Mucosa of gallbladder (tissue), 1 donor: ENCODE measurements around the gene FRAT1. TPM values are rescaled to one million over a fixed set of nuclear protein-coding genes. Genes with fewer than 3 reads are reported as not detected.

ENCODE experiments used
- DNase-seq: peaks from one replicate; pipeline ENCODE4 v3.0.0-alpha.2; 2020; ENCODE audit warnings: low spot score
- total RNA-seq: library from RNA; stranded (reverse); gene quantifications from one replicate; pipeline ENCODE4 v1.2.1, GENCODE V29; 2021
- donor health status: DM: no; HTN: no; CAD: no.

Gene FRAT1
- total RNA-seq, 1 donor from 2014 or later: 9.4 TPM

- DNase-seq: no peak
Measured at GRCh38 chr10:97365761-97366351, 46.8 kb downstream of the FRAT1 start.

- no peak for DNase-seq
Measured at GRCh38 chr10:97366572-97366971, 47.5 kb downstream of the FRAT1 start.

GRCh38 chr10:97367126-97367649, 48.1 kb downstream of the FRAT1 start:
- DNase-seq: no peak

Other genes starting within 250 kb of the FRAT1 start
- gene SLIT1, start 133.3 kb upstream of the FRAT1 start, total RNA-seq: 0.40 TPM
- 10.9 TPM for gene ARHGAP19, start 26.6 kb upstream of the FRAT1 start, total RNA-seq
- 18.6 TPM for gene FRAT2, start 15.5 kb downstream of the FRAT1 start, total RNA-seq
- gene RRP12, start 82.1 kb downstream of the FRAT1 start, total RNA-seq: 20.9 TPM
- gene PGAM1, start 106.9 kb downstream of the FRAT1 start, total RNA-seq: 270 TPM
- gene EXOSC1, start 126.7 kb downstream of the FRAT1 start, total RNA-seq: 33.8 TPM
- 37.4 TPM for gene ZDHHC16, start 126.9 kb downstream of the FRAT1 start, total RNA-seq
- 48.1 TPM for gene MMS19, start 179.2 kb downstream of the FRAT1 start, total RNA-seq
- 13.8 TPM for gene UBTD1, start 179.7 kb downstream of the FRAT1 start, total RNA-seq